Ishikawa (cell line): ENCODE data around the gene RPP25.

Source experiments
- CEBPB ChIP-seq: IDR thresholded peaks from 2 replicates; pipeline ENCODE4 v1.6.1; 2012
- CREB1 ChIP-seq: IDR thresholded peaks from 2 replicates; pipeline ENCODE4 v1.6.1; 2012; ENCODE audit warnings: low read depth
- EGR1 ChIP-seq: IDR thresholded peaks from 2 replicates; pipeline ENCODE4 v1.6.1; 2012
- EP300 ChIP-seq: IDR thresholded peaks from 2 replicates; pipeline ENCODE4 v1.6.1; 2012; ENCODE audit warnings: borderline replicate concordance
- FOXM1 ChIP-seq: IDR thresholded peaks from 2 replicates; pipeline ENCODE4 v1.6.1; 2012; ENCODE audit warnings: low read depth, borderline replicate concordance
- NFIC ChIP-seq: IDR thresholded peaks from 2 replicates; pipeline ENCODE4 v1.6.1; 2012
- RAD21 ChIP-seq: IDR thresholded peaks from 2 replicates; pipeline ENCODE4 v1.6.1; 2012; ENCODE audit warnings: low read depth
- REST ChIP-seq: IDR thresholded peaks from 2 replicates; pipeline ENCODE4 v1.6.1; 2012; ENCODE audit warnings: low read depth, mild to moderate bottlenecking
- TAF1 ChIP-seq: IDR thresholded peaks from 2 replicates; pipeline ENCODE4 v1.6.1; 2012; ENCODE audit warnings: low read depth, mild to moderate bottlenecking
- TCF12 ChIP-seq: IDR thresholded peaks from 2 replicates; pipeline ENCODE4 v1.6.1; 2012; ENCODE audit warnings: low read depth
- TEAD4 ChIP-seq: IDR thresholded peaks from 2 replicates; pipeline ENCODE4 v1.6.1; 2012
- USF1 ChIP-seq: IDR thresholded peaks from 2 replicates; pipeline ENCODE4 v1.6.1; 2012
- YY1 ChIP-seq: IDR thresholded peaks from 2 replicates; pipeline ENCODE4 v1.6.1; 2012; ENCODE audit warnings: low read depth
- TF ChIP-seq, protein P1 (sequence below): IDR thresholded peaks from 2 replicates; pipeline ENCODE4 v1.6.1; 2012

GRCh38 chr15:74977599-74977998 is 21.0 kb upstream of the RPP25 start:
- TF ChIP-seq CREB1 (no peak), YY1 (no peak), TAF1 (no peak), RAD21 (no peak), CEBPB (no peak), REST (no peak), USF1 (no peak), TEAD4 (no peak), EP300 (no peak), NFIC (no peak), EGR1 (no peak), FOXM1 (no peak), TCF12 (no peak)
- TF ChIP-seq, protein P1, sequence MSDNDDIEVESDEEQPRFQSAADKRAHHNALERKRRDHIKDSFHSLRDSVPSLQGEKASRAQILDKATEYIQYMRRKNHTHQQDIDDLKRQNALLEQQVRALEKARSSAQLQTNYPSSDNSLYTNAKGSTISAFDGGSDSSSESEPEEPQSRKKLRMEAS, result no peak
